ENCODE measurements around the gene PPP2R3C. TPM values are rescaled to one million over a fixed set of nuclear protein-coding genes. Genes with fewer than 3 reads are reported as not detected.
"Not testable (repeated sequence)": the region's sequence is repeated elsewhere in the genome, so short reads cannot be mapped to it uniquely, and the experiment has no call there.

PPP2R3C gene
- total and polyA plus RNA-seq, 4 experiments from 2014 or later: 36.1 to 70.9 (median 49.5) TPM

DNA sequence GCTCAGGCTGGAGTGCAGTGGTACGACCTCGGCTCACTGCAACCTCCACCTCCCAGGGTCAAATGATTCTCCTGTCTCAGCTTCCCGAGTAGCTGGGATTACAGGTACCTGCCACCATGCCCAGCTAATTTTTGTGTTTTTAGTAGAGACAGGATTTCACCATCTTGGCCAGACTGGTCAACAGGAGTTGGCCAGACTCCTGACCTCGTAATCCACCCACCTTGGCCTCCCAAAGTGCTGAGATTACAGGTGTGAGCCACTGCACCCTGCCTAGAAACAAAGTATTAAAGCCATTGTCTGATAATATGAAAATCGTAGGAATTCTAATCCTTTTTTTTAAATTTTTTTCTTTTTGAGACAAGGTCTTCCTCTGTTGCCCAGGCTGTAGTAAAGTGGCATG is 56.1 kb downstream of the PPP2R3C start:
- peaks cover 13% of the 10 kb centered on the region for H3K36me3 ChIP-seq (ENCODE audit: insufficient read depth, low read length)
- not testable (repeated sequence) for H3K27me3 ChIP-seq (ENCODE audit: insufficient read depth, low read length)
- POLR2A ChIA-PET (ENCODE audit: partially characterized antibody): interaction anchor here (1.2 kb wide), 1 partner anchor 19 kb away, joined by 5 read pairs; the partner anchor contains the start of gene FAM177A1

DNA sequence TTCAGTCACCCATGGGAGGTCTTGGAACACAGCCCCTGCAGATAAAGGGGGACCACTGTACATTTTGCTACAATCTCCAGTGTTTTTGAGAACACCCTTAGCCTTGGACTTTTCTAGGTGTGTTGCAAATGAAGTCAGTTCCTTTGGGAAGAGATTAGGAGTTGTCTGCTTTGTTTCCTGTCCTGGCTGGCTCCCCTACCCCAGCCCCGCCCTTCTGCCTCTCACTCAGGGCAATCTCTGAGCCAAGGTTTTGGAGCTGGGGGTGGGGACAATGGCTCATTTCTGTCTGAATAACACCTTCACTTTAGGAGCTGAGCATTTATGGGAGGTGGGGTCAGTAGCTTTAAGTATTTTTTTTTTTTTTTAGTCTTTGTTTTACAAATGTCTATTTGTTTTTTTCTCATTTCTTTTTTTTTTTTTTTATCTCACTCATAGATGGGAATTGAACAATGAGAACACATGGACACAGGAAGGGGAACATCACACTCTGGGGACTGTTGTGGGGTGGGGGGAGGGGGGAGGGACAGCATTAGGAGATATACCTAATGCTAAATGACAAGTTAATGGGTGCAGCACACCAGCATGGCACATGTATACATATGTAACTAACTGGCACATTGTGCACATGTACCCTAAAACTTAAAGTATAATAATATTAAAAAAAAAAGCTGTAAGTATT is 60.5 kb downstream of the PPP2R3C start:
- peaks cover 22% of the 10 kb centered on the region for H3K36me3 ChIP-seq (ENCODE audit: insufficient read depth, low read length)
- H3K9me3 Mint-ChIP-seq; H3K27me3 ChIP-seq (ENCODE audit: insufficient read depth, low read length); H3K4me3 Mint-ChIP-seq; H3K4me1 Mint-ChIP-seq; H3K9me3 ChIP-seq (ENCODE audit: control insufficient read depth in 1 of 2, low read length in 2 of 2); CTCF ChIA-PET (ENCODE audit: partially characterized antibody); DNase-seq; H3K4me3 ChIP-seq (ENCODE audit: low read length in 2 of 2); H3K4me1 ChIP-seq (ENCODE audit: insufficient read depth, low read length); H3K27ac ChIP-seq (ENCODE audit: low read depth, low read length); intact Hi-C loops (cut with micrococcal nuclease); H3K27me3 Mint-ChIP-seq: not testable (repeated sequence)
- H3K36me3 Mint-ChIP-seq: peaks cover 34 to 46% of the 10 kb centered on the region in 2 donors
- POLR2A ChIA-PET (ENCODE audit: partially characterized antibody): interaction anchor here (1.0 kb wide), 1 partner anchor 15 kb away, joined by 5 read pairs; the partner anchor contains the start of gene FAM177A1
- H3K27ac Mint-ChIP-seq: peak overlapping the region in 2 of 7 donors; percentile 48 to 59

More for the DNA sequence above, 56.1 kb downstream of the PPP2R3C start:
- H3K4me1 ChIP-seq (ENCODE audit: insufficient read depth, low read length); DNase-seq; H3K4me3 Mint-ChIP-seq; H3K4me3 ChIP-seq (ENCODE audit: low read length in 2 of 2); intact Hi-C loops (cut with micrococcal nuclease); H3K9me3 Mint-ChIP-seq; H3K27me3 Mint-ChIP-seq; H3K27ac ChIP-seq (ENCODE audit: low read depth, low read length); H3K27ac Mint-ChIP-seq; H3K9me3 ChIP-seq (ENCODE audit: control insufficient read depth in 1 of 2, low read length in 2 of 2); H3K4me1 Mint-ChIP-seq: not testable (repeated sequence)
- H3K36me3 Mint-ChIP-seq: peaks cover 26 to 45% of the 10 kb centered on the region in 2 donors
- CTCF ChIA-PET (ENCODE audit: partially characterized antibody): interaction anchor here (0.7 kb wide), 1 partner anchor 75 kb away, joined by 3 read pairs; no protein-coding TSS in a partner anchor

DNA sequence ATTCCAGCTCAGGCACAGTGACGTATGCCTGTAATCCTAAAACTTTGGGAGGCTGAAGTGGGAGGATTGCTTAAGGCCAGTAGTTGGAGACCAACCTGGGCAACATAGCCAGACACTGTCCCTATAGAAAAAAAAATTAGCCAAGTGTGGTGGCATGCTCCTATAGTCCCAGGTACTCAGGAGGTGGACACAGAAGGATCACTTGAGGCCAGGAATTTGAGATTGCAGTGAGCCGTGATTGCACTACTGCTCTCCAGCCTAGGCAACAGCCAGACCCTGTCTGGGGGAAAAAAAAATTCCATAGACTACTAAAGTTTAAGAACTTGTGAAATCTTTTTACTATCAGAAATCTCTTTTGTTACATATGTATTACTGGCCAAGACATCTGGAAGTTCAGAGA is 69.2 kb downstream of the PPP2R3C start:
- Mint-ChIP-seq H3K27me3 (no peaks in the 10 kb centered on the region), H3K27ac (peak overlapping the region in 1 of 7 donors; percentile 35), H3K36me3 (peaks cover 18 to 44% of the 10 kb centered on the region in 2 donors), H3K4me3 (no peak overlapping the region), H3K9me3 (no peaks in the 10 kb centered on the region), H3K4me1 (peaks cover 10 to 23% (median 20%) of the 10 kb centered on the region in 4 donors)
- no peak overlapping the region for H3K27ac ChIP-seq (ENCODE audit: low read depth, low read length)
- H3K9me3 ChIP-seq (ENCODE audit: control insufficient read depth in 1 of 2, low read length in 2 of 2): no peaks in the 10 kb centered on the region
- intact Hi-C loops (cut with micrococcal nuclease): no loop called here
- ChIA-PET POLR2A (ENCODE audit: partially characterized antibody) (no interaction called here), CTCF (ENCODE audit: partially characterized antibody) (interaction anchor here (0.6 kb wide), 1 partner anchor 49 kb away, joined by 3 read pairs; no protein-coding TSS in a partner anchor)
- no peaks in the 10 kb centered on the region for H3K27me3 ChIP-seq (ENCODE audit: insufficient read depth, low read length)
- H3K4me1 ChIP-seq (ENCODE audit: insufficient read depth, low read length): peaks cover 7% of the 10 kb centered on the region
- peaks cover 4% of the 10 kb centered on the region for H3K36me3 ChIP-seq (ENCODE audit: insufficient read depth, low read length)
- H3K4me3 ChIP-seq (ENCODE audit: low read length in 2 of 2): no peak overlapping the region
- no peak for DNase-seq

DNA sequence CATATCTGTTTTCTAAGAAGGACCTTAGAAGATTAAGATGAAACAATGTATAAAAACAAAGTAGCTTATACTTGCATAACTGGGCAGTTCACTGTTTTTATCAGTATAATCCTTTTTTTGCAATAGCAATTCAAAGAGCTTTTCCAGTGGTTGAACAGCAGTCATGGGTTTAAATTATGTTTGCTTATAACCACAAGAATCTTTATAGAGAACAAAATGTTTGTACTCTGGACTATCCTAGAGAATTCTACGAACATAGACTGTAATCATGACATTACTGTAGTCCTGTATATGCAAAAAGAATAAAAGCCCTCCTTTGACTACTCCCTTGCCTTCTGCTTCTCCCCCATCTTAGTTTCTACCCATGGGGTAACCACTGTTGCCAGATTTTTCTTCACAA is 70.0 kb downstream of the PPP2R3C start:
- intact Hi-C loops (cut with micrococcal nuclease): no loop called here
- Mint-ChIP-seq H3K27me3 (no peaks in the 10 kb centered on the region), H3K27ac (peak overlapping the region in 5 of 7 donors; percentile 2 to 62 (median 42)), H3K4me1 (peaks cover 11 to 26% (median 22%) of the 10 kb centered on the region in 4 donors), H3K9me3 (no peaks in the 10 kb centered on the region), H3K36me3 (peaks cover 17 to 41% of the 10 kb centered on the region in 2 donors), H3K4me3 (no peak overlapping the region)
- DNase-seq: no peak
- no peak overlapping the region for H3K27ac ChIP-seq (ENCODE audit: low read depth, low read length)
- H3K36me3 ChIP-seq (ENCODE audit: insufficient read depth, low read length): peaks cover 4% of the 10 kb centered on the region
- ChIA-PET CTCF (ENCODE audit: partially characterized antibody) (interaction anchor here (0.6 kb wide), 1 partner anchor 50 kb away, joined by 3 read pairs; no protein-coding TSS in a partner anchor), POLR2A (ENCODE audit: partially characterized antibody) (no interaction called here)
- H3K9me3 ChIP-seq (ENCODE audit: control insufficient read depth in 1 of 2, low read length in 2 of 2): no peaks in the 10 kb centered on the region
- H3K27me3 ChIP-seq (ENCODE audit: insufficient read depth, low read length): no peaks in the 10 kb centered on the region
- H3K4me1 ChIP-seq (ENCODE audit: insufficient read depth, low read length): peaks cover 15% of the 10 kb centered on the region
- H3K4me3 ChIP-seq (ENCODE audit: low read length in 2 of 2): no peak overlapping the region

DNA sequence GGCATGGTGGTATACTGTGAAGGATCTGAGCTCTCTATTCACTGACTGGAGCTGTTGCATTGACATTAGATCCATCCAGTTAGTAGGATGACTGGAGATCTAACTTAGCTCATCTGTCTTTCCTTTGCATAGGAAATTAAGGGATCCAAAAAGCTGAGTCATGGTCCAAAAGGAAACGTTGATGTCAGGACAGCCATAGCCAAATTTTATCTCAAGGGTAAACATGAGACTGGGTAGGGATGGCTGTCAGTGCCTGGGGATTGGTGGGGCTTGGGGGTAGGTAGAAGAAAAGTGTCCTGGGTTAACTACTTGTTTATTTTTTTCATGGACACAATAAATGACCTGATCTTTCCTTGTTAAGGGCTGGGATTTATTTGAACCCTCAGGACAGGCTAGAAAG is 71.1 kb downstream of the PPP2R3C start:
- H3K36me3 ChIP-seq (ENCODE audit: insufficient read depth, low read length): no peaks in the 10 kb centered on the region
- Mint-ChIP-seq H3K4me3 (no peak overlapping the region), H3K9me3 (peaks cover 0 to 2% (median 0%) of the 10 kb centered on the region in 8 donors), H3K36me3 (peaks cover 13 to 43% of the 10 kb centered on the region in 2 donors), H3K27me3 (no peaks in the 10 kb centered on the region), H3K27ac (peak overlapping the region in 1 of 7 donors; percentile 55), H3K4me1 (peaks cover 11 to 26% (median 23%) of the 10 kb centered on the region in 4 donors)
- no peaks in the 10 kb centered on the region for H3K27me3 ChIP-seq (ENCODE audit: insufficient read depth, low read length)
- CTCF ChIA-PET (ENCODE audit: partially characterized antibody): interaction anchor here (1.1 kb wide), 1 partner anchor 69 kb away, joined by 3 read pairs; no protein-coding TSS in a partner anchor
- H3K9me3 ChIP-seq (ENCODE audit: control insufficient read depth in 1 of 2, low read length in 2 of 2): no peaks in the 10 kb centered on the region
- H3K4me3 ChIP-seq (ENCODE audit: low read length in 2 of 2): no peak overlapping the region
- POLR2A ChIA-PET (ENCODE audit: partially characterized antibody): interaction anchor here (0.6 to 1.5 kb wide), 2 partner anchors 71 to 76 kb away, joined by 3 to 6 read pairs; partner anchors contain the start of genes PPP2R3C and PRORP
- intact Hi-C loops (cut with micrococcal nuclease): no loop called here
- DNase-seq: no peak
- no peak overlapping the region for H3K27ac ChIP-seq (ENCODE audit: low read depth, low read length)
- H3K4me1 ChIP-seq (ENCODE audit: insufficient read depth, low read length): peaks cover 16% of the 10 kb centered on the region

DNA sequence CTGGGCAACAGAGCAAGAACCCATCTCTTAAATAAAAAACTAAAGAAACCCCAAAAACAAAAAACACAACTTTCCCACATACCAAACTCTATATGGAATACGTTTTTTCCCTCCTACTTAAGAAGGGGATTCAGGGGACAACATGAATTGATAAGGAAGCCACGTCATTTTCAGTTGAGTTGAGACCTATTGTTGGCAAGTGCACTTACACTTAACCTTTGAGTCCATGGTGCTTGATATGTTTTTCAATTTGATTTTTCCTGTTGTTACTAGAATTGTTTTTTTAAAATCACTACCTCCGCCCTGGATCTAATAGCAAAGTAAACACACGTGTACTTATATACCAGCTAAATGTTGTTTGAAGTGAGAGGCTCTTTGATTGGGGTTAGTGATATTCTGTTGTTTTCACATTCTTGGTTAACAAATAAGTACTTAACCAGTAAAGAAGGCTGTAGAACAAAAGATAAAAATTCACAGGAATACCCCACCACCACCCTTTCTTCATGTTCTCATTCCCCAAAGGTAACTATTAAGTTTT is 73.7 kb downstream of the PPP2R3C start:
- H3K27ac ChIP-seq (ENCODE audit: low read depth, low read length): no peak overlapping the region
- H3K36me3 Mint-ChIP-seq: peaks cover 10 to 37% of the 10 kb centered on the region in 2 donors
- CTCF ChIA-PET (ENCODE audit: partially characterized antibody): interaction anchor here (1.0 kb wide), 1 partner anchor 17 kb away, joined by 5 read pairs; no protein-coding TSS in a partner anchor

More for the DNA sequence above, 73.7 kb downstream of the PPP2R3C start:
- H3K9me3 Mint-ChIP-seq: peaks cover 0 to 2% (median 0%) of the 10 kb centered on the region in 8 donors
- Histone ChIP-seq H3K4me1 (ENCODE audit: insufficient read depth, low read length) (peaks cover 24% of the 10 kb centered on the region), H3K9me3 (ENCODE audit: control insufficient read depth in 1 of 2, low read length in 2 of 2) (no peaks in the 10 kb centered on the region), H3K27me3 (ENCODE audit: insufficient read depth, low read length) (no peaks in the 10 kb centered on the region), H3K4me3 (ENCODE audit: low read length in 2 of 2) (no peak overlapping the region), H3K36me3 (ENCODE audit: insufficient read depth, low read length) (no peaks in the 10 kb centered on the region)
- intact Hi-C loops (cut with micrococcal nuclease): loop anchor here (2.0 kb wide), 2 partner anchors 117 to 419 kb away; no protein-coding TSS in a partner anchor
- H3K4me3 Mint-ChIP-seq: peak overlapping the region; percentile 87 to 98 (median 96)
- DNase-seq: no peak
- no peaks in the 10 kb centered on the region for H3K27me3 Mint-ChIP-seq
- peaks cover 19 to 38% (median 32%) of the 10 kb centered on the region in 4 donors for H3K4me1 Mint-ChIP-seq
- peak overlapping the region; percentile 83 to 100 (median 95) for H3K27ac Mint-ChIP-seq
- POLR2A ChIA-PET (ENCODE audit: partially characterized antibody): interaction anchor here (3.1 to 3.5 kb wide), 3 partner anchors 66 to 355 kb away, joined by 58 to 91 read pairs (median 58); partner anchors contain the start of genes NFKBIA, PPP2R3C, PRORP and SRP54
